HepG2 (cell line): ENCODE measurements around the gene PEX3.

Experiments used
- CHCHD3 ChIP-seq: sonication (generic); formaldehyde crosslinking; IDR thresholded peaks from 2 replicates; pipeline ENCODE4 v1.8.0; 2022; ENCODE audit warnings: mild to moderate bottlenecking, missing genetic modification reagents, moderate library complexity
- ERF ChIP-seq: IDR thresholded peaks from 2 replicates; pipeline ENCODE4 v1.6.1; 2018; ENCODE audit warnings: missing biosample characterization, missing genetic modification reagents
- NBN ChIP-seq: fragments of 450-650 bp; conservative IDR thresholded peaks from 2 replicates; pipeline ENCODE4 v1.6.1; 2017
- USF2 ChIP-seq, 2 experiments: sonication (generic) in 1 of 2; formaldehyde crosslinking in 1 of 2; IDR thresholded peaks; 2 replicates each; pipeline versions ENCODE4 v1.5.1 to v1.6.1; 2011 to 2020; ENCODE audit warnings: borderline replicate concordance in 1 of 2, low read depth in 1 of 2, low read length in 1 of 2, mild to moderate bottlenecking in 1 of 2, missing genetic modification reagents in 1 of 2, moderate library complexity in 1 of 2
- ZNF274 ChIP-seq: sonication (generic); formaldehyde crosslinking; IDR thresholded peaks from 2 replicates; pipeline ENCODE4 v1.5.1; 2020; ENCODE audit warnings: mild to moderate bottlenecking, missing genetic modification reagents
- ZNF780A ChIP-seq: sonication (generic); formaldehyde crosslinking; IDR thresholded peaks from 2 replicates; pipeline ENCODE4 v1.8.0; 2022; ENCODE audit warnings: mild to moderate bottlenecking, missing genetic modification reagents, moderate library complexity

- no peak for TF ChIP-seq ZNF780A (CRISPR knock-in tag)
- TF ChIP-seq CHCHD3 (CRISPR knock-in tag) = no peak
- TF ChIP-seq NBN = no peak
- no peak for TF ChIP-seq ERF
- no peak for TF ChIP-seq ZNF274 (CRISPR knock-in tag)
- TF ChIP-seq USF2 (IDR thresholded peaks at IDR 0.05; ENCODE audit: low read depth, low read length) = no peak
- TF ChIP-seq USF2 (CRISPR knock-in tag; IDR thresholded peaks at IDR 0.05; ENCODE audit: borderline replicate concordance) = no peak
Measured at GRCh38 chr6:143419526-143419925, 31.1 kb upstream of the PEX3 start.
